Measurements from ENCODE around the gene H1-8. TPM values are rescaled to one million over a fixed set of nuclear protein-coding genes. Genes with fewer than 3 reads are reported as not detected.

H1-8 gene
- total RNA-seq, 4 donors from 2014 or later, result not detected

DNA sequence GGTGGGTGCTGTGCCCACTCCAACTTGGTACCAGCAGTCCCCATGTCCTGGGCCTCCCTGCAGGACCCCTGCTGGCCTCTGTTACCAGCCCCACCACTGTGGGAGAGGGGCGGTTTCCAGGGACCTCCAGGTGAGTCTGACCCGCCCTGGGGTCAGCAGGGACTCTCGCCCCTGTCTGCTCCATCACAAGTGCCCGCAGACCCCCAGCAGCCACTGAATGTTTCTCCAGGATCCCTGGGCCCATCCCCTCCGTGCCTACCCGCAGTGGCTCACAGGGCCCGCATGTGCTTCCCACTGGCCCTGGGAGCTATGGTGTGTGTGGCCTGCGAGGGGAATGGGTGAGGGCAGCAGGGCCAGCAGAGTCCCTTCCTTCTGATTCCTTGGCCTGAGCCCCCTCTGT lies 24.4 kb upstream of the H1-8 start:
- DNase-seq (ENCODE audit: low spot score), result no peak
- no peak for ATAC-seq (ENCODE audit: low FRiP score)
- TF ChIP-seq, protein P1, sequence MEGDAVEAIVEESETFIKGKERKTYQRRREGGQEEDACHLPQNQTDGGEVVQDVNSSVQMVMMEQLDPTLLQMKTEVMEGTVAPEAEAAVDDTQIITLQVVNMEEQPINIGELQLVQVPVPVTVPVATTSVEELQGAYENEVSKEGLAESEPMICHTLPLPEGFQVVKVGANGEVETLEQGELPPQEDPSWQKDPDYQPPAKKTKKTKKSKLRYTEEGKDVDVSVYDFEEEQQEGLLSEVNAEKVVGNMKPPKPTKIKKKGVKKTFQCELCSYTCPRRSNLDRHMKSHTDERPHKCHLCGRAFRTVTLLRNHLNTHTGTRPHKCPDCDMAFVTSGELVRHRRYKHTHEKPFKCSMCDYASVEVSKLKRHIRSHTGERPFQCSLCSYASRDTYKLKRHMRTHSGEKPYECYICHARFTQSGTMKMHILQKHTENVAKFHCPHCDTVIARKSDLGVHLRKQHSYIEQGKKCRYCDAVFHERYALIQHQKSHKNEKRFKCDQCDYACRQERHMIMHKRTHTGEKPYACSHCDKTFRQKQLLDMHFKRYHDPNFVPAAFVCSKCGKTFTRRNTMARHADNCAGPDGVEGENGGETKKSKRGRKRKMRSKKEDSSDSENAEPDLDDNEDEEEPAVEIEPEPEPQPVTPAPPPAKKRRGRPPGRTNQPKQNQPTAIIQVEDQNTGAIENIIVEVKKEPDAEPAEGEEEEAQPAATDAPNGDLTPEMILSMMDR (IDR thresholded peaks at IDR 0.05), result no peak

DNA sequence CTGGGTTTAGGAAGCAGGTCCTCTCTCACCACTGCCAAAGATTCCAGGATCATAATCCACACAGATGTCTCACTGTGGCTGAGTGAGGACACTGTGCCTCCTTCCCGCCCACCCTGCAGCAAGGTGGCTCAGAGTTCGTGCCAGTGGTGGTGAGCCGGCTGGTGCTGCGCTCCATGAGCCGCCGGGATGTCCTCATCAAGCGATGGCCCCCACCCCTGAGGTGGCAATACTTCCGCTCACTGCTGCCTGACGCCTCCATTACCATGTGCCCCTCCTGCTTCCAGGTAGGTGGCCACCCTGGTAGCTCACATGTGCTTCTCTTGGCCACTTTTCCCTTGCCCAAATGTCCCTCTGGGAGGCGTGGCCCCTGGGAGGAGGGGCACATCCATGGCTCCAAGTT lies 23.5 kb upstream of the H1-8 start:
- no peak for DNase-seq (ENCODE audit: low spot score)

DNA sequence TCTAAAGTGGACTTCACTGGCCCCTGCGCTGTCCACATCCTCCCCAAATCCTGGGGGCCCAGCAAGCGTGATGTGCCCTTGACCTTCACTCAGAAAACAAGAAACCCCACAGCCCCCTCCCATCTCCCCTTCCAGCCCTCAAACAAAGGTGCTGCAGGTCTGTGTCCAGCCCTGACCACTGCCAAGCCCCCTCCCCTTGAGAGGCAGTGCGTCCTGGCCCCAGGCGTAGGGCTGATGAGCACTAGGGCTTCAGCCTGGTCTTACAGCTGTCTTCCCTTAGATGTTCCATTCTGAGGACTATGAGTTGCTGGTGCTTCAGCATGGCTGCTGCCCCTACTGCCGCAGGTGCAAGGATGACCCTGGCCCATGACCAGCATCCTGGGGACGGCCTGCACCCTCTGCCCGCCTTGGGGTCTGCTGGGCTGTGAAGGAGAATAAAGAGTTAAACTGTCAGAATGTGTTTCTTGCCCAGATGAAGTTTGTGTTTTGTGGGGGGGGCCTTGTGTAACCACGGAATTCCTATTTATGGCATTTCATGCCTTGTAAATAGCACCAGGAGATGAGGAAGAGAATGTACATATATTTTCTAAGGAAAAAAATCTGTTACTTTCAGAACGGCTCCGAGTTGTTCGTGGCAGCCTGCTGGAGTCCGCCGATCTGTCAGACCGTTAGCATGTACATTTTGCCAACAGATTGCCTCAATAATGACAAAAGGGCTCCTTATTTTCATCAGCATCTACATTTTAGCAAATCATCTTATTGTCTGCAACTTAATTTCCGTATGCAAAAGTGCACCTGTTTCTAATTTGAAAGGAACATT lies 22.9 kb upstream of the H1-8 start:
- DNase-seq (ENCODE audit: low spot score) (no peak), ATAC-seq (ENCODE audit: low FRiP score) (no peak)
- TF ChIP-seq, protein P1 (IDR thresholded peaks at IDR 0.05), result no peak

More for the DNA sequence above, 23.5 kb upstream of the H1-8 start:
- TF ChIP-seq, protein P1 (IDR thresholded peaks at IDR 0.05), result no peak
- no peak for ATAC-seq (ENCODE audit: low FRiP score)

DNA sequence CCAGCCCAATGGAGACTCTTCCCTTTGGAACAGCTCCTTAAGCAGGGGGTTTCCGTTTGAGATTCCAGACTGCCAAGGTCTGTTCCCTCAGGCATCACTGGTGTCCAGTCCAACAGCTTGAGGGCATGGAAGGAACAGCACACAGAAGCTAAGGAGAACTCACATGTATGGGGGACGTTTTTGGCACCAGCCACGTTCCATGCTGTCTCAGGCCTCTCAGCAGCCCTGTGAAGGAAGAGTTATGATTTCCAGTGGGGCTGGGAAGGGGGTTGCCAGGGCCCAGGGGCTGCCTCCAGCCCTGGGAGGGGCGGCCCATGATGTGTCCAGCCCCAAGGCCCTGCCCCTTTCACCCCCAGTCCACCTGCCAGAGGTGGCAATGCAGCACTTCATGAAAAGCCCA lies 22.0 kb upstream of the H1-8 start:
- ATAC-seq (ENCODE audit: low FRiP score) (no peak), DNase-seq (ENCODE audit: low spot score) (no peak)
- TF ChIP-seq, protein P1 (IDR thresholded peaks at IDR 0.05), result no peak

DNA sequence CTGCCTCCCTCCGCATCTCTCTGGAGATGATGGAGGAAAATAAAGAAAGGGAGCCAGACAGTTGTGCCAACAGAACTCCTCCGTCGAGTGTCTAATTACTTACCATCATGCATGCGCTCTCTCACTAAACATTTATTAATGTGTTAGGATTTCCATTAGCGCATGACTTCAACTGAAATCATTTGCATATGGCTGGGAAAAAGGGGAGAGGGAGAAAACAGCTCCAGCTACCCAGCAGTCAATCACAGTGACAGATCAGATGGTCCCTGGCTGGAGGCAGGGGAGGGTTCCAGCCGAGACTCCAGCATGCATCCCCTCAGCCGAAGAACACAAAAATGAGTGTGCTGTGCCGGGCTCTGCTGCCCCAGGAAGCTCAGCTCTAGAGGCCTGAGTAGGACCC lies 21.4 kb upstream of the H1-8 start:
- DNase-seq (ENCODE audit: low spot score), result no peak
- ATAC-seq (ENCODE audit: low FRiP score), result no peak
- TF ChIP-seq, protein P1 (IDR thresholded peaks at IDR 0.05), result no peak

DNA sequence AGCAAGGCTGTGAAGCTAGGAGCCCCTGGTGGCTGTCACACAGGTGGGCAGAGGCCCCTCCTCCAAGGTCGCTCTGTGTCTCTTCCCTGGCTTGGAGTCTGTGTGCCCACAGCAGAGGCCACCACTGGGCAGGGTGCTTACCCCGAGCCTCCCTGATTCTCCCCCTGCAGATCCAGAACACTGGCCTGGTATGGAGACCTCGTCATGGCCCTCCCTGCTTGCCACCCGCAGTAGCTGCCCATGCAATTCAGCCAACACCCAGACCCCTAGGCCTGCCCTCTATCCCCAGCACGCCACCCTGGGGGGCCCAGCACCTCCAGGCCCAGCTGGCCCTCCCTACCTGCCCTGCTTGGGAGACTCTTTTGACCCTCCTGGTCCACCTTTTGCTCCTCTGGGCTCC lies 20.0 kb upstream of the H1-8 start:
- ATAC-seq (ENCODE audit: low FRiP score), result no peak
- no peak for DNase-seq (ENCODE audit: low spot score)
- TF ChIP-seq, protein P1 (IDR thresholded peaks at IDR 0.05), result no peak

DNA sequence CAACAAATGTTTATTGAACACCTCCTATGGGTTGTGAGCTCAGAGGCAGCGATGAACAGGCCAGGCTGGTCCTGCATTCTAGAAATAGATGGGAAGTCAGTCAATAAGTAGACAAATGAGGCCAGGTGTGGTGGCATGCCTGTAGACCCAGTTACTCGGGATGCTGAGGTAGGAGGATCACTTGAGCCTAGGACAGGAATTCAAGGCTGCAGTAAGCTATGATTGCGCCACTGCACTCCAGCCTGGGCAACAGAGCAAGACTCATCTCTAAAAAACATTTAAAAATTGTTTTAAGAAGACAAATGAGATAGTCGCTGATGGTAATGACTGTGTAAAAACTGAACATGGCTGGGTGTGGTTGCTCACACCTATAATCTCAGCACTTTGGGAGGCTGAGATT lies 18.9 kb upstream of the H1-8 start:
- TF ChIP-seq, protein P1 (IDR thresholded peaks at IDR 0.05), result no peak
- ATAC-seq (ENCODE audit: low FRiP score) (no peak), DNase-seq (ENCODE audit: low spot score) (no peak)

Measured in omental fat pad (tissue), 4 donors.